ENCODE results near the gene RNU6-1. TPM values are rescaled to one million over a fixed set of nuclear protein-coding genes. Genes with fewer than 3 reads are reported as not detected.

Gene RNU6-1
- not detected in 3 replicates for total RNA-seq (2021)
- Bru-seq, nascent RNA, result not detected
- long read RNA-seq, experiment 1, result 0 reads
- long read RNA-seq, experiment 2, result 0 reads
- long read RNA-seq, experiment 3, result 0 reads

DNA sequence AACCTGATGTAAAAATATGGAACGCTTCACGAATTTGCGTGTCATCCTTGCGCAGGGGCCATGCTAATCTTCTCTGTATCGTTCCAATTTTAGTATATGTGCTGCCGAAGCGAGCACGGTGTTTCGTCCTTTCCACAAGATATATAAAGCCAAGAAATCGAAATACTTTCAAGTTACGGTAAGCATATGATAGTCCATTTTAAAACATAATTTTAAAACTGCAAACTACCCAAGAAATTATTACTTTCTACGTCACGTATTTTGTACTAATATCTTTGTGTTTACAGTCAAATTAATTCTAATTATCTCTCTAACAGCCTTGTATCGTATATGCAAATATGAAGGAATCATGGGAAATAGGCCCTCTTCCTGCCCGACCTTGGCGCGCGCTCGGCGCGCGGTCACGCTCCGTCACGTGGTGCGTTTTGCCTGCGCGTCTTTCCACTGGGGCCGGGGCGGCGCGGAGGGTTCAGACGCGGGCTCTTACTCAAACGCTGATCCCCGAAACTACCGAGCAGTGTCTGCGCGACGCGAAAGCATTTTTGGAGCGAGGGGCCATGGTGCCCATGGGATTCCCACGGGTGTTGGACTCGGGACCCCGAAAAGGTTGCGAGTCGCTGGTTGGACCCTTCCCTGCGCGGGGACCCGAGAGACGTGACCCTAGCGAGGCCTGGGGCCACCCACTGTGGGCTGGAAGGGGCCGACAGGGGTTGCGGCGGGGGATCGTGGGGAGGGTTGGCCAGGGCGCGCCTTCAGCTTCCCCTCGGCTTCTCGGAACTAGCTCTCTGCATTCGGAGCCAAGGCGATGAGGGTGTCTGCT lies at the start of gene RNU6-1:
TSS of gene RNU6-1 (minus strand) at position 117 of the 820 bp plus-strand sequence.
- peak within 1 kb of the TSS; percentile 90 for H3K4me3 Mint-ChIP-seq
- ChIA-PET CTCF (interaction anchor here (0.5 to 2.5 kb wide), 12 partner anchors 8 to 934 kb away, joined by 3 to 16 read pairs (median 4); no protein-coding TSS in a partner anchor), POLR2A (interaction anchor here (0.5 to 0.6 kb wide), 3 partner anchors 11 to 1365 kb away, joined by 3 to 8 read pairs (median 3); no protein-coding TSS in a partner anchor)
- peaks cover 61% of the 10 kb centered on the region for H3K4me1 Mint-ChIP-seq
- DNase-seq (ENCODE audit: low spot score) (peak; percentile 83), ATAC-seq (peak; percentile 29)
- peak within 1 kb of the TSS; percentile 97 for H3K27ac Mint-ChIP-seq
- TF ChIP-seq ESRRA (CRISPR knock-in tag; IDR thresholded peaks at IDR 0.05; ENCODE audit: borderline replicate concordance) (no peak; the same call in 1 of the 2 replicates), FOXP1 (CRISPR knock-in tag; IDR thresholded peaks at IDR 0.05; ENCODE audit: borderline replicate concordance) (0 out of 2 replicates have a peak, but pooled peaks have one; percentile 43), ZNF396 (CRISPR knock-in tag; IDR thresholded peaks at IDR 0.05; ENCODE audit: borderline replicate concordance) (no peak), TEAD1 (CRISPR knock-in tag; IDR thresholded peaks at IDR 0.05) (0 out of 2 replicates have a peak, but pooled peaks have one; percentile 8), ZBTB43 (CRISPR knock-in tag; IDR thresholded peaks at IDR 0.05) (peak; percentile 20; the same call in 1 of the 2 replicates), TP53 (CRISPR knock-in tag; IDR thresholded peaks at IDR 0.05) (no peak), CREB1 (CRISPR knock-in tag; IDR thresholded peaks at IDR 0.05) (no peak), MYBL2 (CRISPR knock-in tag; IDR thresholded peaks at IDR 0.05) (no peak), ZNF532 (CRISPR knock-in tag; IDR thresholded peaks at IDR 0.05; ENCODE audit: borderline replicate concordance) (no peak), NFYB (CRISPR knock-in tag; conservative IDR thresholded peaks at IDR 0.05; ENCODE audit: low read depth) (no peak), MXD4 (CRISPR knock-in tag; IDR thresholded peaks at IDR 0.05; ENCODE audit: borderline replicate concordance) (no peak), SP1 (CRISPR knock-in tag; conservative IDR thresholded peaks at IDR 0.05) (peak; percentile 15), E2F1 (CRISPR knock-in tag; IDR thresholded peaks at IDR 0.05) (no peak), E2F5 (CRISPR knock-in tag; IDR thresholded peaks at IDR 0.05) (peak; percentile 37; the same call in 1 of the 2 replicates)
- TF ChIP-seq, protein P1, sequence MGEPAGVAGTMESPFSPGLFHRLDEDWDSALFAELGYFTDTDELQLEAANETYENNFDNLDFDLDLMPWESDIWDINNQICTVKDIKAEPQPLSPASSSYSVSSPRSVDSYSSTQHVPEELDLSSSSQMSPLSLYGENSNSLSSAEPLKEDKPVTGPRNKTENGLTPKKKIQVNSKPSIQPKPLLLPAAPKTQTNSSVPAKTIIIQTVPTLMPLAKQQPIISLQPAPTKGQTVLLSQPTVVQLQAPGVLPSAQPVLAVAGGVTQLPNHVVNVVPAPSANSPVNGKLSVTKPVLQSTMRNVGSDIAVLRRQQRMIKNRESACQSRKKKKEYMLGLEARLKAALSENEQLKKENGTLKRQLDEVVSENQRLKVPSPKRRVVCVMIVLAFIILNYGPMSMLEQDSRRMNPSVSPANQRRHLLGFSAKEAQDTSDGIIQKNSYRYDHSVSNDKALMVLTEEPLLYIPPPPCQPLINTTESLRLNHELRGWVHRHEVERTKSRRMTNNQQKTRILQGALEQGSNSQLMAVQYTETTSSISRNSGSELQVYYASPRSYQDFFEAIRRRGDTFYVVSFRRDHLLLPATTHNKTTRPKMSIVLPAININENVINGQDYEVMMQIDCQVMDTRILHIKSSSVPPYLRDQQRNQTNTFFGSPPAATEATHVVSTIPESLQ (CRISPR knock-in tag; IDR thresholded peaks at IDR 0.05), result no peak
- TF ChIP-seq, protein P2, sequence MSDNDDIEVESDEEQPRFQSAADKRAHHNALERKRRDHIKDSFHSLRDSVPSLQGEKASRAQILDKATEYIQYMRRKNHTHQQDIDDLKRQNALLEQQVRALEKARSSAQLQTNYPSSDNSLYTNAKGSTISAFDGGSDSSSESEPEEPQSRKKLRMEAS (CRISPR knock-in tag; IDR thresholded peaks at IDR 0.05), result peak; percentile 59; the same call in 1 of the 2 replicates
- TF ChIP-seq, protein P3, sequence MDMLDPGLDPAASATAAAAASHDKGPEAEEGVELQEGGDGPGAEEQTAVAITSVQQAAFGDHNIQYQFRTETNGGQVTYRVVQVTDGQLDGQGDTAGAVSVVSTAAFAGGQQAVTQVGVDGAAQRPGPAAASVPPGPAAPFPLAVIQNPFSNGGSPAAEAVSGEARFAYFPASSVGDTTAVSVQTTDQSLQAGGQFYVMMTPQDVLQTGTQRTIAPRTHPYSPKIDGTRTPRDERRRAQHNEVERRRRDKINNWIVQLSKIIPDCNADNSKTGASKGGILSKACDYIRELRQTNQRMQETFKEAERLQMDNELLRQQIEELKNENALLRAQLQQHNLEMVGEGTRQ (CRISPR knock-in tag; IDR thresholded peaks at IDR 0.05), result peak; percentile 97
- TF ChIP-seq, protein P4, sequence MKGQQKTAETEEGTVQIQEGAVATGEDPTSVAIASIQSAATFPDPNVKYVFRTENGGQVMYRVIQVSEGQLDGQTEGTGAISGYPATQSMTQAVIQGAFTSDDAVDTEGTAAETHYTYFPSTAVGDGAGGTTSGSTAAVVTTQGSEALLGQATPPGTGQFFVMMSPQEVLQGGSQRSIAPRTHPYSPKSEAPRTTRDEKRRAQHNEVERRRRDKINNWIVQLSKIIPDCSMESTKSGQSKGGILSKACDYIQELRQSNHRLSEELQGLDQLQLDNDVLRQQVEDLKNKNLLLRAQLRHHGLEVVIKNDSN (CRISPR knock-in tag; IDR thresholded peaks at IDR 0.05), result peak; percentile 97
- TF ChIP-seq, protein P5, sequence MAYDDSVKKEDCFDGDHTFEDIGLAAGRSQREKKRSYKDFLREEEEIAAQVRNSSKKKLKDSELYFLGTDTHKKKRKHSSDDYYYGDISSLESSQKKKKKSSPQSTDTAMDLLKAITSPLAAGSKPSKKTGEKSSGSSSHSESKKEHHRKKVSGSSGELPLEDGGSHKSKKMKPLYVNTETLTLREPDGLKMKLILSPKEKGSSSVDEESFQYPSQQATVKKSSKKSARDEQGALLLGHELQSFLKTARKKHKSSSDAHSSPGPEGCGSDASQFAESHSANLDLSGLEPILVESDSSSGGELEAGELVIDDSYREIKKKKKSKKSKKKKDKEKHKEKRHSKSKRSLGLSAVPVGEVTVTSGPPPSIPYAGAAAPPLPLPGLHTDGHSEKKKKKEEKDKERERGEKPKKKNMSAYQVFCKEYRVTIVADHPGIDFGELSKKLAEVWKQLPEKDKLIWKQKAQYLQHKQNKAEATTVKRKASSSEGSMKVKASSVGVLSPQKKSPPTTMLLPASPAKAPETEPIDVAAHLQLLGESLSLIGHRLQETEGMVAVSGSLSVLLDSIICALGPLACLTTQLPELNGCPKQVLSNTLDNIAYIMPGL (CRISPR knock-in tag; IDR thresholded peaks at IDR 0.05), result no peak
- H3K9me3 Mint-ChIP-seq, result no peaks in the 10 kb centered on the region
- H3K27me3 Mint-ChIP-seq (ENCODE audit: low read depth), result peaks cover 58% of the 10 kb centered on the region
- H3K36me3 Mint-ChIP-seq, result peaks cover 2% of the 10 kb centered on the region; the same call in 1 of the 2 replicates
